NCI-H1417 (cell line): Measurements from ENCODE around the gene CDK5RAP1.

Experiments
- DNase-seq, 3 experiments: peaks; one replicate each; lab custom pipeline; 2025; lab: John Stamatoyannopoulos, UW

The CDK5RAP1 gene

GRCh38 chr20:33386673-33387072 lies 14.6 kb downstream of the CDK5RAP1 start:
- DNase-seq, result no peak

- DNase-seq, result no peak
These were observed 24.0 kb downstream of the CDK5RAP1 start for GRCh38 chr20:33377366-33377765.

DNA sequence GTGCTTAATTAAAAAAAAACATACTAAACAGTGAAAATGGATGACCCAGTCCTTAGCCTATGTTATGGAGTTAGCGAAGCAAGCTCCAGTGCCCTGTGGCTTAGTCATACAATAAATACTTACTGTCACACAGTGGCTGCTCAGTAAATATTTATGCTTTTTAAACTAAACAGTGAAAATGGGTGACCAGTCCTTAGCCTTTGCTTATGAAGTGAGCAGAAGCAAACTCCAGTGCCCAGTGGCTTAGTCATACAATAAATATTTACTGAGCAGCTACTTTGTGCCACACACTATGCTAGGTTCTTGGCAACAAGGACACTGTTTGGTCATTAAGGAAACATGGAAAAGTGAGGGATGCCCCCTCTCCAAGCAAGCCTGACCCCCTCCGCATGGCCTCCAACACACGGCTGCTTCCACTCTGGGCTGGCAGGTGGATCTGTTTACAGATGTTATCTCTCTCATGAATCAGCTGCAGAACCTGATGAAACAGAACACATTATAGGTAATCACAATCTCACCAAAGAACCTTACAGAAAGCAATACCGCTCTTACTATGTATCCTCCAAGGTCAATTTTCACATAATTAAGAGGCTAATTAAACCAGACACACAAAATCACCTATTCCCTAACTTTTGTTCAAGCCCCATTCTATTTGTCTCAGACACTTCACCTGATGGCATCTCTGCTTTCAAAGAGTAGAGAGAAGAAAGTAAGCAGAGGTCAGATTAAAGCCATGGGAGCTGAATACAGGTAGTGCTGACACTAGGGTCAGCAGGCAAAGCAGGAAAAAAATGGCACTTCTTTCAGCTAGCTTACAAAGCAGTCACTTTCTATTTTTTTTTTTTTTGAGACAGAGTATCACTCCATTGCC lies 27.3 kb downstream of the CDK5RAP1 start:
- no peak for DNase-seq

DNA sequence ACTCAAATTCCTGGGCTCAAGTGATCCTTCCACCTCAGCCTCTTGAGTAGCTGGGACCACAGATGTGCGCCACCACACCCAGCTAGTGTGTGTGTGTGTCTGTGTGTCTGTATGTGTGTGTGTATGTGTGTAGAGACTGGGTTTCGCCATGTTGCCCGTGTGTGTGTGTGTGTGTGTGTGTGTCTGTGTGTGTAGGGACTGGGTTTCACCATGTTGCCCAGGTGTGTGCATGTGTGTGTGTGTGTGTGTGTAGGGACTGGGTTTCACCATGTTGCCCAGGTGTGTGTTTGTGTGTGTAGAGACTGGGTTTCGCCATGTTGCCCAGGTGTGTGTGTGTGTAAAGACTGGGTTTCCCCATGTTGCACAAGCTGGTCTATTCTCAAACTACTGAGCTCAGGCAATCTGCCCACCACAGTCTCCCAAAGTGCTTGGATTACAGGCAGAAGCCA lies 28.3 kb downstream of the CDK5RAP1 start:
- no peak for DNase-seq

- peak in 1 of 3 experiments; percentile 65 for DNase-seq
These were observed 31.0 kb downstream of the CDK5RAP1 start for GRCh38 chr20:33370291-33370690.

GRCh38 chr20:33362898-33363297 lies 38.4 kb downstream of the CDK5RAP1 start:
- DNase-seq, result no peak

DNA sequence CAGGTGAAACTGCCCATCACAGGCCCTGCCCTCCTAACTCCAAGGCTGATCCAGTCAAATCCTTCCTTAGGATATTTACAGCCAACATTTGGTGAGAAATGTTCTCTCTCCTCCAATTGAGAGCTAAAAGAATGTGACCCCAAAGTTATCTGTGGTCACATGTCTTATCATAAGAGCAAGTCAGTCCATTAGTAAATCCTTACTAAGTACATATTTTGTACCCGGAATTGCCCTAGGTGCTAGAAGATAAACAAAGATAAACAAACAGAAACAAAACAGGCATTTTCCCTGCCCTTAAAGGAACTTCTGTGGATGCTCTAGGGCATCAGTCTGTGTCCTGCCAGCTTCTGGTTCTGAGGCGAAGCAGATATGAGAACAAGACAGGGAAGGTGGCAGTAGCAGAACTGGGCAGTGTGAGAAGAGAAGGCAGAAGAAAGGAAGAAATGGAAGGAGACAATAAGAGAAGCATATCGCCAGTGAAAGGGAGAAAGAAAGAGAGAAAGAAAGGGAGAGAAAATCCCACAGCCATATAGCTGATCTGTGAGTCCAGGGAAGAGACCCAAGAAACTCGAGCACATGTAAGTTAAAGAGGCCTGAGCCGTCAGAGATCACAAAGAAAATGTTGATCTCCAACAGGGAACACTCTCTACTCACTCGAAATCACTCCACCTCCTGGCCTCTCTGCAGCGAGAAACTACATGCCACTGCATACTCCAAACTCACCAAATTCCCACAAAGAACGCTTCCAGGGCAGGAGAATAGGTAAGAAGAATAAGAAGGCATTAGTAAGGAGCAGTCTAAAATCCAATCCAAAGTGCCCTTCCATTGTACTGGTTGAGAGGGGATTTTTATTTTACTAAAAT lies 41.7 kb downstream of the CDK5RAP1 start:
- DNase-seq, result no peak

GRCh38 chr20:33353013-33353402 lies 48.3 kb downstream of the CDK5RAP1 start:
- DNase-seq, result no peak

DNA sequence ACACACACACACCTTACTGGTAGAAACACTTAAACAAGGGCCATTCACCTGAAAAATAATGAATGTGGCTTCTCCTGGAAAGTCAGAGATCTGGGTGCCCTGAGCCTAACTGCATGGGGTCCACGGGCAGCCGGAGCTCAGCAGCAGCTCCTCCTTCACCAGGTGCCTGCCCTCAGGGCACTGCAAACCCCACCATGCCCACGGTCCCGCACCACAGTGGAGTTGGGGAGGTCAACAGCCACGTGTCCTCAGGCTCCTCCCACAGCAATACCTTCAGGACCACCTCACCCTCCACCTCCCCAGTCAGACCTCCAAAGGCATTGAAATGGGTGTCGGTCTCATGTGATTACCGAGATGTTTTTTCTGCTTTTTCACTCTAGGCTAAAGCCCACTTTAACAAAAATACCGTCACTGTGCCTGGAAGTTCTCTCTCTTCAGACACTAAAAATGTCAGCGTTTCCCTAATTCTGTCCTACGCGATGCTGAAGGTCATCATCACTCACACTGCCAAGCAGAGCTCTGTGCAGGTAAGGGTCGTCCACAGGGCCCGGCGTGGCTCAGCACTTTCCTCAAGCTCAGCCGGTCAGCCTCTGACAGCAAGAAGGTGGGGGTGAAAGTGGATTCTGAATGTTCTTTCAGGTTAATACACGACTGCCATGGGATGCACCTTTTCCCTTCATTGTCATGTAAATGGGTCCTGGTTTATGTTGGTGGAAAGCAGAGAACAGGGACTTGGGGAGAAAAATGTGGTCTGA lies 48.9 kb downstream of the CDK5RAP1 start:
- DNase-seq, result no peak

DNA sequence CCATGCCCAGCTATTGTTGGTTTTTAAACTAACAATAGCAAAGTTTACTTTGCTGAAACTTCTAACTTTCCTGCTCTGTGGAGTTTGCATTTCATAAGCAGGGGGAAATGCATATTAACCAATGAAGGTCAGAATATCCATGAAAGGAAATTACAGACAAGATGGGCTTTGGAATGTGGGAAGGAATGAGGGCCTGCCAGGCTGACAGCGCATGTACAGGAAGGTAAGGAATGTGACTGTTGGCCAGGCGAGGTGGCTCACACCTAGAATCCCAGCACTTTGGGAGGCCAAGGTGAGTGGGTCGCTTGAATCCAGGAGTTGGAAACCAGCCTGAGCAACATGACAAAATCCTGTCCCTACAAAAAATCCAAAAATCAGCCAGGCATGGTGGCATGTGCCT lies 49.6 kb downstream of the CDK5RAP1 start:
- no peak for DNase-seq

DNA sequence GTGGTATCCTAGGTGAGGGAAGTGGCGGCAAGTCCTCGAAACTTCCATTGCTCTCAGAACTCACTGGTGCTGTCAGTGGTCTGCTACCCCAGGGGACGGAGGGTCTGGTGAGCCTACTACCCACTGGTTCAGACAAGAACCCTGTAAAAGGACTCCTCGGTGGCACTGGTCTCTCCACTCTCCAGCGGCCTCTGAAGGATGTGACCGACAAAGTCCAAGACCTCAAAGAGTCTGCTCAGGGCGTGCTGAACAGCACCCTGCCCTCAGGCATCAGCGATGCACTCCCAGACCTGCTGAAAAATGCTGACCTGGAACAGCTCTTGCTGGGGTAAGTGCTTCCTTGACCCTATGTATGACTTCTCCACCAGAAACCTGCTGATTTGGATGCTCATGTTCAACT lies 51.8 kb downstream of the CDK5RAP1 start:
- DNase-seq, result no peak

- no peak for DNase-seq
These were observed 53.0 kb downstream of the CDK5RAP1 start for GRCh38 chr20:33348136-33348937.

GRCh38 chr20:33345342-33345741 lies 56.0 kb downstream of the CDK5RAP1 start:
- peak in 1 of 3 experiments; percentile 42 for DNase-seq

DNA sequence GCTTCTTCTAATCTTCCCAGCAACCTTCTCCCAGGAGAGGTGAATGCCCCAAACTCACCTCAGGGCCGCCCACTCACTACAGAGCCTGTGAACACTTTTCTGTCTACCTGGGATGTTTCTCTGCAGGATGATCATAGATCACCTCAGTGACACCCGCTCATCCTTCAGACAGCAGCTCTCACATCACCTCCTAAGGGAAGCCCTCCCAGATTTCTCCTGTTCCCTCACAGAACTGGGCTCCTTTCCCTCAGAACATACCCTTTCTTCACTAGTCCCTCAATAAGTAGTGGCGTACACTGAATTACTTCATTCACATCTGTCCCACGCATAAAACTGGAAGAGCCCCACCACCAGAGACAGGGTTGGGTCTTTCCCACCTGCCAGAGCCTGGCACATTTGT lies 57.8 kb downstream of the CDK5RAP1 start:
- no peak for DNase-seq

GRCh38 chr20:33339515-33340058 lies 61.7 kb downstream of the CDK5RAP1 start:
- no peak for DNase-seq

DNA sequence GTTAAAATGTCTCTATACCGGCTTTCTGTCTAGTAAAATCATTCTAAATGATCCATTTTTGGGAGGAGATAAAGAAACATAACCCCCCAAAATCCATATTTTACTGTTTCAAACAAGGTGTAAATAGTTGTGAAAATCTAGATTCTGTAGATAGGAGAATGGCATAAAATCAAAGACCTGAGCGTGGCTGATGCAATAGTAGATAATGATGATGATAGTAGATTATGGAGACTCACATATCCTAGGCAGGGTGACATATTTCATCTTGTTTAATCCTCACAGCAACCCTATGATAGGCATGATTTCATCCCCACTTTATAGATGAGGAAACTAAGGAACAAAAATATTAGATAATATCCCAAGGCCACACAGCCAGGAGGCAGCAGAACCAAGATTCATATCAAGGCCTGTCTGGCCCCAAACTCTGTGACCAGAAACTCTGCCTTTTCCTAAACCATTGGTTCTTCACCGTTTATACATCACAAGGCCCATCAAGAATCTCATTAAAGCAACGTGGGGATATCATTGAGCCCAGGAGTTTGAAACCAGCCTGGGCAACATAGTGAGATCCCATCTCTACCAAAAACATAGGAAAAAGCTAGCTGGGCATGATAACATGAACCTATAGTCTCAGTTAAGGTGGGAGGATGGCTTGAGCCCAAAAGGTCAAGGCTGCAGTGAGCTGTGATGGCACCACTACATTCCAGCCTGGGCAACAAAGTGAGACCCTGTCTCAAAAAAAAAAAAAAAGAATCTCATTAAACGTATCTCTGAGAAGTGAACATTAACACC lies 62.7 kb downstream of the CDK5RAP1 start:
- no peak for DNase-seq

DNA sequence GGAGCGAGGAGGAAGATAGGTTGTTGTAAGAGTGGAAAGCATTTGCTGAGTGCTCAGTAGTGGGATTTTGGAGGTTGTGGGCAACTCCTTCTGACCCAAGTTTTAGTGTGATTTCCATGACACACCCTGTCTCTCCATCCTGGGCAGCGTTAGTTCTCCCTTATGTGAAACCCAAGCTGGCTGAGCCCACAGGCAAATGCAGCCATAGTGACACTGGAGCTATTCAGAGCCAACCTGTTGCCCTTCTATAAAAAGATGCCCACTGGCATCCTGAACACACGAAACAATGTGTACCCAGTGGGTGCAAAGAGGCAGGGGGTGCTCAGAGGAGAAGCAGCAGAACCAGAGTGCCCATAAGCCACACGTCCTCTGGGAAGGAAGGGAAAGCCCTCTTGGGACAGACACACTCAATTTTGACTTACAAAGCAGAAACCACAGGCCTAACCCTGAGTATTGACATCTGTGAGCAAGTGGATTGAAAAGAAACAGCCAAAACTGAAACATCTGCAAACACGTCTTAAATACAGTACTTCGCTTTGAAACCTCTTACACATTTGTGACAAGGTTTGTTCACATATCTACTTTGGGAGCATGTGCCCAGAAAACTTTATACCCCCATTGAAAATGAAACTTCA lies 63.7 kb downstream of the CDK5RAP1 start:
- no peak for DNase-seq

GRCh38 chr20:33337119-33337518 lies 64.2 kb downstream of the CDK5RAP1 start:
- DNase-seq, result no peak

- no peak for DNase-seq
These were observed 64.9 kb downstream of the CDK5RAP1 start for GRCh38 chr20:33336375-33336774.

DNA sequence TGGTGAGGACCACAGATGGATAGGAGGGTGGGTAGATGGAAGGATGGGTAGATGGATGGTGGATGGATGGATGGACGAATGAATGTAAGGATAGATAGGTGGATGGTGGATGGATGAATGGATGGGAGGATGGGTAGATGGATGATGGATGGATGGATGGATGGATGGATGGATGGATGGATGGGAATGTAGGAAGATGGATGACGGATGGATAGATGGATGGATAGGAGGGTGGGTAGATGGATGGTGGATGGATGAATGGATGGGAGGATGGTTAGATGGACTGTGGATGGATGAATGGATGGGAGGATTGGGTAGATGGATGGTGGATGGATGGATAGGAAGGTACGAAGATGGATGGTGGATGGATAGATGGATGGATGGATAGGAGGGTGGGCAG lies 67.2 kb downstream of the CDK5RAP1 start:
- DNase-seq, result no peak
